Liver (tissue), 3 donors: ENCODE measurements around the gene SPART.

Experiments
- CTCF ChIP-seq: fragments of 150-350 bp; IDR thresholded peaks from 2 replicates; pipeline ENCODE4 v1.5.1; 2017; ENCODE audit warnings: improper control_type of control experiment, low read depth, low read length; ENCODE audit not compliant: missing input control
- EGR1 ChIP-seq, 2 donors: IDR thresholded peaks; 2 replicates each; pipeline ENCODE4 v1.6.1; 2016 to 2018; ENCODE audit warnings: antibody characterized with exemption in 2 of 2, low read depth in 2 of 2
- FOXA1 ChIP-seq: IDR thresholded peaks from 2 replicates; pipeline ENCODE4 v1.6.1; 2016; ENCODE audit warnings: antibody characterized with exemption
- FOXA2 ChIP-seq: IDR thresholded peaks from 2 replicates; pipeline ENCODE4 v1.6.1; 2016; ENCODE audit warnings: antibody characterized with exemption
- GABPA ChIP-seq, 2 donors: IDR thresholded peaks in 1 of 2; conservative IDR thresholded peaks in 1 of 2; 2 replicates each; pipeline ENCODE4 v1.6.1; 2016; ENCODE audit warnings: antibody characterized with exemption in 2 of 2, mild to moderate bottlenecking in 1 of 2, moderate library complexity in 1 of 2
- JUND ChIP-seq, 2 donors: IDR thresholded peaks; 2 replicates each; pipeline ENCODE4 v1.6.1; 2016; ENCODE audit warnings: antibody characterized with exemption in 2 of 2
- RAD21 ChIP-seq, 2 donors: IDR thresholded peaks; 2 replicates each; pipeline ENCODE4 v1.6.1; 2016; ENCODE audit warnings: antibody characterized with exemption in 2 of 2, mild to moderate bottlenecking in 2 of 2
- REST ChIP-seq: IDR thresholded peaks from 2 replicates; pipeline ENCODE4 v1.6.1; 2016; ENCODE audit warnings: antibody characterized with exemption, mild to moderate bottlenecking
- TAF1 ChIP-seq: conservative IDR thresholded peaks from 2 replicates; pipeline ENCODE4 v1.6.1; 2016; ENCODE audit warnings: antibody characterized with exemption, mild to moderate bottlenecking
- TF ChIP-seq, protein P1 (sequence below): IDR thresholded peaks from 2 replicates; pipeline ENCODE4 v1.6.1; 2016; ENCODE audit warnings: antibody characterized with exemption
- TF ChIP-seq, protein P2 (sequence below): IDR thresholded peaks from 2 replicates; pipeline ENCODE4 v1.6.1; 2016; ENCODE audit warnings: antibody characterized with exemption
- donor health status: healthy.
- donor health status: healthy.

DNA sequence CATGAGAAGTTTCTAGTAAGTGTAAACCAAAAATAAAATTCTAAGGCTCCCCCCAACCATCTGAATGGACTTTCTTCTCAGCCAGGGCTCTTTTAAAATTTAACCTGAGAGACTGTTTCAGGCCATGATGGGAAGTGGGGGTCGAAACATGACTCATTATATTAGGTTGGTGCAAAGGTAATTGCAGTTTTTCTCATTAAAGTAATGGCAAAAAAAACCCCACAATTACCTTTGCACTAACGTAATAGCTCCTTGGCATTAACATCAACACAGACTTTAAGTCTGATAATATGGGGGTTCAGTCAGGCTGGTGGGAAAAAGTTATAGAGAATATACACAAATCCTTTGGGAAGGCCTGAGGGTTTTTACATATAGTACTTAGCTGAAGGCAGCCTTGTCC lies 9.4 kb upstream of the SPART start:
- TF ChIP-seq GABPA (IDR thresholded peaks at IDR 0.05 in 1 of 2, conservative IDR thresholded peaks at IDR 0.05 in 1 of 2) (no peak), CTCF (no peak), FOXA2 (no peak), FOXA1 (no peak), TAF1 (no peak), EGR1 (IDR thresholded peaks at IDR 0.05; ENCODE audit: low read depth in 2 of 2) (no peak), REST (no peak), RAD21 (IDR thresholded peaks at IDR 0.05) (no peak), JUND (IDR thresholded peaks at IDR 0.05) (no peak)
- TF ChIP-seq, protein P1, sequence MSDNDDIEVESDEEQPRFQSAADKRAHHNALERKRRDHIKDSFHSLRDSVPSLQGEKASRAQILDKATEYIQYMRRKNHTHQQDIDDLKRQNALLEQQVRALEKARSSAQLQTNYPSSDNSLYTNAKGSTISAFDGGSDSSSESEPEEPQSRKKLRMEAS = no peak
- TF ChIP-seq, protein P2, sequence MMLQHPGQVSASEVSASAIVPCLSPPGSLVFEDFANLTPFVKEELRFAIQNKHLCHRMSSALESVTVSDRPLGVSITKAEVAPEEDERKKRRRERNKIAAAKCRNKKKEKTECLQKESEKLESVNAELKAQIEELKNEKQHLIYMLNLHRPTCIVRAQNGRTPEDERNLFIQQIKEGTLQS = no peak
